Measurements from ENCODE around the gene GRAMD1B. TPM values are rescaled to one million over a fixed set of nuclear protein-coding genes. Genes with fewer than 3 reads are reported as not detected.

Gene GRAMD1B
- total RNA-seq, 2 experiments from 2014 or later = 36.8 to 39.0 TPM

GRCh38 chr11:123674297-123674696 lies 244.2 kb downstream of the GRAMD1B start:
- CTCF ChIA-PET = interaction anchor here (0.6 to 1.9 kb wide), 2 partner anchors 33 to 227 kb away, joined by 3 to 4 read pairs; no protein-coding TSS in a partner anchor
- Mint-ChIP-seq H3K27me3 (peaks cover 7% of the 10 kb centered on the region), H3K4me3 (no peak overlapping the region), H3K9me3 (no peaks in the 10 kb centered on the region), H3K36me3 (no peaks in the 10 kb centered on the region), H3K4me1 (ENCODE audit: low read depth) (no peaks in the 10 kb centered on the region), H3K27ac (no peak overlapping the region)
- POLR2A ChIA-PET = no interaction called here
- intact Hi-C loops (cut with micrococcal nuclease) = no loop called here
- DNase-seq = no peak

Small RNA genes lying within 50 kb of the gene (microRNA-seq; reads per million reads assigned to microRNA genes)
- gene MIR4493 (ENCODE audit: borderline microRNAs expressed, borderline number of aligned reads, borderline replicate concordance) = not detected

Other genes with a start within 250 kb of the GRAMD1B start
- gene CLMP, start 235.0 kb upstream of the GRAMD1B start, total RNA-seq = under 1 TPM; 0.31 to 0.44 TPM
- not detected for gene SCN3B, start 224.4 kb downstream of the GRAMD1B start, total RNA-seq